Osteoblast (primary cell): ENCODE results near the gene VILL. TPM values are rescaled to one million over a fixed set of nuclear protein-coding genes. Genes with fewer than 3 reads are reported as not detected.

ENCODE experiments used
- DNase-seq: peaks from one replicate; pipeline ENCODE4 v3.0.0; 2011; ENCODE audit warnings: low spot score, mixed read lengths; ENCODE audit not compliant: insufficient read length; ENCODE audit errors: missing footprints
- H2AFZ ChIP-seq: 2 replicates; pipeline ENCODE4 v1.6.0; 2011; ENCODE audit warnings: mild to moderate bottlenecking, low read length
- H3K27ac ChIP-seq: 2 replicates; pipeline ENCODE4 v1.5.1; 2011; ENCODE audit warnings: mild to moderate bottlenecking, low read depth, low read length, moderate library complexity
- H3K27me3 ChIP-seq: 2 replicates; pipeline ENCODE4 v1.6.0; 2012; ENCODE audit warnings: mild to moderate bottlenecking, control low read depth, inconsistent platforms, low read length, moderate library complexity; ENCODE audit not compliant: insufficient read depth
- H3K36me3 ChIP-seq: 2 replicates; pipeline ENCODE4 v1.5.1; 2011; ENCODE audit warnings: mild to moderate bottlenecking, low read length, control low read depth, moderate library complexity; ENCODE audit not compliant: insufficient read depth
- H3K4me1 ChIP-seq: 2 replicates; pipeline ENCODE4 v1.5.1; 2011; ENCODE audit warnings: mild to moderate bottlenecking, low read length, control low read depth, moderate library complexity; ENCODE audit not compliant: insufficient read depth
- H3K4me2 ChIP-seq: 2 replicates; pipeline ENCODE4 v1.6.0; 2011; ENCODE audit warnings: mild to moderate bottlenecking, low read length; ENCODE audit not compliant: insufficient read depth
- H3K4me3 ChIP-seq: fragments of 200-600 bp; sonication (generic); 3 replicates; pipeline ENCODE4 v1.5.1; 2012; ENCODE audit warnings: mild to moderate bottlenecking, low read length, inconsistent platforms; ENCODE audit not compliant: insufficient read depth
- H3K79me2 ChIP-seq: 2 replicates; pipeline ENCODE4 v1.6.0; 2012; ENCODE audit warnings: mild to moderate bottlenecking, low read length, control low read depth, inconsistent platforms; ENCODE audit not compliant: insufficient read depth
- H3K9me3 ChIP-seq: 2 replicates; pipeline ENCODE4 v1.5.1; 2011; ENCODE audit warnings: low read depth, low read length, control low read depth
- H4K20me1 ChIP-seq: 2 replicates; pipeline ENCODE4 v1.6.0; 2012; ENCODE audit warnings: mild to moderate bottlenecking, low read length, control low read depth; ENCODE audit not compliant: insufficient read depth
- total RNA-seq: library from RNA; depleted of rRNA; stranded (reverse); fragments of >200 nt; gene quantifications from 2 replicates; pipeline ENCODE4 v1.2.3, GENCODE V29; 2012
- TF ChIP-seq, protein P1 (sequence below): IDR thresholded peaks from 2 replicates; pipeline ENCODE4 v1.5.1; 2011; ENCODE audit warnings: mild to moderate bottlenecking, low read depth, low read length, moderate library complexity; ENCODE audit errors: extremely low read depth

The VILL gene
- total RNA-seq, 1 donor = 7.6 TPM

DNA sequence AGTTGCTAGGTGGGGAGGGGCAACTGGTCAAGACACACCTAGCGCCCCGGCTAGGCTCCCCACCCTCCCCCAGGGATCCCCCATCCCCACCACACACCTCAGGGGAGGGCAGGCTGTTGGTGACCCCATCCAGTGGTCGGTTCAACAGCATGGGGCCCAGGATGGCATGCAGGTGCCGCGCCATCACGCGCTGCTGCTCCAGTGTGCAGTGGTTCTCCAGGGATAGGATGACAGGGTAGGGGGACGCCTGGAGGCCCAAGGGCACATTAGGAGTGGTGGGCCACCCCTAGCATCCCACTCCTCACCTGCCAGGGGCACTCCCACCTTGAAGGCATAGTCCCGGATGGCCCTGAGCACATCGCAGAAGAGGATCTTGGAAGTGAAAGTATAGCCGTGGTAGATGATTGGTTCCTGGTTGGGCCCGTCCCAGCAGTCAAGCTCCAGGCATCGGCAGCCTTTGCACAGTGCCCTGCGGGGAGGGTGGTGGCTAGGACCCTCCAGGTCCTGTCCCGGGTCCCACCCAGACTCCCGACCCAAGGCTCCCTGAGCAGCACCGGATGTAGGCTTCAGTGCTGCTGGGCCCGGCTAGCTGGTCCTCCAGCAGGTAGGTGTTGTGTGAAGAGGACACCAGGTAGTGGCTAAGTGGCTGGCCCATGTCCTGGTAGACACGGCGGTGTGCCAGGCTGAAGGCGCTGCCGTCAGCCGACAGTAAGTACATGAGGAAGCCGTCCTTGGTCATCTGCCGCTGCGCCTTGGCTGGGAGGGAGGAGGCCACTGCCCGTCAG is 19.4 kb downstream of the VILL start:
- Histone ChIP-seq H3K4me1 (no peaks in the 10 kb centered on the region), H3K27ac (no peak overlapping the region), H2AFZ (no peak overlapping the region), H3K4me2 (no peak overlapping the region), H3K4me3 (no peak overlapping the region), H3K36me3 (peaks cover 26% of the 10 kb centered on the region), H3K9me3 (no peaks in the 10 kb centered on the region), H3K27me3 (no peaks in the 10 kb centered on the region), H3K79me2 (no peaks in the 10 kb centered on the region), H4K20me1 (no peaks in the 10 kb centered on the region)
- DNase-seq = peak; percentile 66
- TF ChIP-seq, protein P1, sequence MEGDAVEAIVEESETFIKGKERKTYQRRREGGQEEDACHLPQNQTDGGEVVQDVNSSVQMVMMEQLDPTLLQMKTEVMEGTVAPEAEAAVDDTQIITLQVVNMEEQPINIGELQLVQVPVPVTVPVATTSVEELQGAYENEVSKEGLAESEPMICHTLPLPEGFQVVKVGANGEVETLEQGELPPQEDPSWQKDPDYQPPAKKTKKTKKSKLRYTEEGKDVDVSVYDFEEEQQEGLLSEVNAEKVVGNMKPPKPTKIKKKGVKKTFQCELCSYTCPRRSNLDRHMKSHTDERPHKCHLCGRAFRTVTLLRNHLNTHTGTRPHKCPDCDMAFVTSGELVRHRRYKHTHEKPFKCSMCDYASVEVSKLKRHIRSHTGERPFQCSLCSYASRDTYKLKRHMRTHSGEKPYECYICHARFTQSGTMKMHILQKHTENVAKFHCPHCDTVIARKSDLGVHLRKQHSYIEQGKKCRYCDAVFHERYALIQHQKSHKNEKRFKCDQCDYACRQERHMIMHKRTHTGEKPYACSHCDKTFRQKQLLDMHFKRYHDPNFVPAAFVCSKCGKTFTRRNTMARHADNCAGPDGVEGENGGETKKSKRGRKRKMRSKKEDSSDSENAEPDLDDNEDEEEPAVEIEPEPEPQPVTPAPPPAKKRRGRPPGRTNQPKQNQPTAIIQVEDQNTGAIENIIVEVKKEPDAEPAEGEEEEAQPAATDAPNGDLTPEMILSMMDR = no peak

GRCh38 chr3:38011111-38011510 is 20.5 kb downstream of the VILL start:
- Histone ChIP-seq H4K20me1 (no peaks in the 10 kb centered on the region), H3K36me3 (peaks cover 35% of the 10 kb centered on the region), H3K4me3 (no peak overlapping the region), H2AFZ (no peak overlapping the region), H3K79me2 (no peaks in the 10 kb centered on the region), H3K27ac (no peak overlapping the region), H3K4me1 (no peaks in the 10 kb centered on the region), H3K9me3 (peaks cover under 1% of the 10 kb centered on the region), H3K27me3 (no peaks in the 10 kb centered on the region), H3K4me2 (no peak overlapping the region)
- peak; percentile 77 for DNase-seq
- TF ChIP-seq, protein P1 = no peak

GRCh38 chr3:38015485-38015884 is 24.9 kb downstream of the VILL start:
- H3K79me2 ChIP-seq = no peaks in the 10 kb centered on the region
- peak; percentile 25 for DNase-seq
- H2AFZ ChIP-seq = no peak overlapping the region
- H3K9me3 ChIP-seq = peaks cover 3% of the 10 kb centered on the region
- H3K4me2 ChIP-seq = no peak overlapping the region
- peaks cover 3% of the 10 kb centered on the region for H4K20me1 ChIP-seq
- no peaks in the 10 kb centered on the region for H3K27me3 ChIP-seq
- no peaks in the 10 kb centered on the region for H3K4me1 ChIP-seq
- no peak overlapping the region for H3K27ac ChIP-seq
- TF ChIP-seq, protein P1 = no peak
- peaks cover 28% of the 10 kb centered on the region for H3K36me3 ChIP-seq
- H3K4me3 ChIP-seq = no peak overlapping the region

DNA sequence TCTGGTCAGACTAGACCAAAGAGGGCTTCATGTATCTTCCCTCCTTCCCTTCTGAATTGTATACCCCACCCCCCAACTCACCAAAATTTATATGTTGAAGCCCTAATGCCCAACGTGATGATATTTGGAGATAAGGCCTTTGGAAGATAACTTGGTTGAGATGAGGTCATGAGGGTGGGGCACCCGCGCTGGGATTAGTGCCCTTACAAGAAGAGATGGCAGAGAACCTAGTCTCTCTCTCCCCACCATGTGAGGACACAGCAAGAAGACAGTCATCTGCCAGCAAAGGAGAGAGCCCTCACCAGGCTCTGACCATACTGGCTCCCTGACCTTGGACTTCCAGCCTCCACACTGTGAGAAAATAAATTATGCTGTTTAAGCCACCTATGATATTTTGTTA is 25.4 kb downstream of the VILL start:
- TF ChIP-seq, protein P1 = no peak
- H3K9me3 ChIP-seq = peaks cover 3% of the 10 kb centered on the region
- no peak overlapping the region for H2AFZ ChIP-seq
- H3K27ac ChIP-seq = no peak overlapping the region
- H3K4me2 ChIP-seq = no peak overlapping the region
- peaks cover 28% of the 10 kb centered on the region for H3K36me3 ChIP-seq
- no peak for DNase-seq
- no peaks in the 10 kb centered on the region for H3K79me2 ChIP-seq
- H3K4me1 ChIP-seq = no peaks in the 10 kb centered on the region
- H4K20me1 ChIP-seq = peaks cover 3% of the 10 kb centered on the region
- no peaks in the 10 kb centered on the region for H3K27me3 ChIP-seq
- H3K4me3 ChIP-seq = no peak overlapping the region
